Right ventricle myocardium inferior (tissue), 1 donor: ENCODE results near the gene S100A9. TPM values are rescaled to one million over a fixed set of nuclear protein-coding genes. Genes with fewer than 3 reads are reported as not detected.
"Not testable (repeated sequence)": the region's sequence is repeated elsewhere in the genome, so short reads cannot be mapped to it uniquely, and the experiment has no call there.

ENCODE experiments used
- ATAC-seq: fragments of 200-7000 bp; cut with Tn5 transposase; one replicate; pipeline ENCODE4 v1.9.1; 2020; ENCODE audit warnings: mild to moderate bottlenecking, moderate library complexity
- DNase-seq: peaks from one replicate; pipeline ENCODE4 v3.0.0; 2021; ENCODE audit errors: missing footprints
- intact Hi-C: fragments of 100-400 bp; cut with DNase I; formaldehyde crosslinking; loops from one replicate; pipeline ENCODE4 v1.11.0; 2022
- long read RNA-seq: library from polyadenylated mRNA; unstranded; transcript quantifications from one replicate; pipeline ENCODE4 v2.0.0, GENCODE V29; 2021
- total RNA-seq: library from RNA; stranded (reverse); fragmentation: NEBNext Ultra II Directional; extraction: Animal tissue kit (Norgen Biotek cat#: 25700); gene quantifications from one replicate; pipeline ENCODE4 v1.2.1, GENCODE V29; 2021
- donor health status: DM: no; HTN: yes; CAD: no; lungs with severe emphysema.

S100A9 gene
- total RNA-seq: 190 TPM
- long read RNA-seq, transcript S100A9-201 (3 exons, 577 nt): major isoform, 10 of 14 reads
- long read RNA-seq, partial matches to known transcripts: 4 of 14 reads
- long read RNA-seq, other reads (novel, unspliced or antisense): 0 of 14 reads

GRCh38 chr1:153357853-153358690 lies at the start of gene S100A9:
Gene S100A9, plus strand, starts transcription at chr1:153357854. Its CDS starts 430 bp downstream, at chr1:153358284.
- intact Hi-C loops: loop anchor here (10.0 kb wide), 2 partner anchors 317 to 417 kb away; partner anchors contain the start of genes ILF2, NPR1 and SLC27A3
- ATAC-seq (no peak), DNase-seq (no peak)

GRCh38 chr1:153308540-153308939 lies 49.1 kb upstream of the S100A9 start:
- intact Hi-C loops: no loop called here
- DNase-seq: no peak

DNA sequence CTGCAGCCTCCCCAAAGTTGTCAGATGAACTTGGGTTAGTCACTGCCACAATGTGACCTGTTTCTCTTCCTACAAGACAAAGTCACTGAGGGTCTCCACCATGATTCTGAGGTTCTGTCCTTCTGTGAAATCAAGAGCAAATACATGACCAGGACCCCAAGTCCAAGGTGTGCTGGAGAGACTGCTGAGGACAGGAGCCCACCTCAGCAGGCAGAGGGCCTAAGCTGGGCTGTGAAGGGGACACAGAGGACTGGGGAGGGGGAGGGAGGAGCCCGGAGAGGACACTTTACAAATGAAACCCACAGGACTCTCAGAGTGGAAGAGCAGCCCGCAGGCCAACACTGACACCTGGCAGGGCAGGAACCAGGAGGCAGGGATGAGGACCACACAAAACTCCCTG lies 48.2 kb upstream of the S100A9 start:
- intact Hi-C loops: no loop called here
- no peak for DNase-seq
- no peak for ATAC-seq

More at GRCh38 chr1:153308540-153308939, 49.1 kb upstream of the S100A9 start:
- no peak for ATAC-seq

DNA sequence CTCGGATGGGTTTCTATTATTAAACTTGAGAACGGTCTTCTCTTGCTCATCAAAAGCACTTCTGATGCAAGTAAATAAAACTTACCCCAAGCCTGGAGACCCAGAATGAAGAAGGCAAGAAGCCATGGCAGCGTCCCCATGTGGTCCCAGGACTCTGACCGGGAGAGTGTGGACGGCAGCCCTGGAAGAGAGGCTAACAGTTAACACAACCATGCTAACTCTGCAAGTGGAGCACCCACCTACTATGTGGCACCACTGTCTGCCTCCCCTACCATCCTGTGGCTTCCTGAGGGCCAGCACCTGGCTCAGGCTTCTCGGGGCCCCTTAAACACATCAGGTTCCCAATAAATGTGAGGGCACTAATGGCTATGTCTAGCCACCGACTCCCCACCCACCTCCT lies 47.1 kb upstream of the S100A9 start:
- DNase-seq (no peak), ATAC-seq (no peak)
- intact Hi-C loops: no loop called here

- intact Hi-C loops: no loop called here
- no peak for ATAC-seq
- DNase-seq: no peak
Measured at GRCh38 chr1:153312570-153313186, 45.0 kb upstream of the S100A9 start, which contains the start of gene PGLYRP3. Gene PGLYRP3, minus strand, starts transcription at chr1:153312952. Its CDS starts 2,287 bp downstream, at chr1:153310665.

DNA sequence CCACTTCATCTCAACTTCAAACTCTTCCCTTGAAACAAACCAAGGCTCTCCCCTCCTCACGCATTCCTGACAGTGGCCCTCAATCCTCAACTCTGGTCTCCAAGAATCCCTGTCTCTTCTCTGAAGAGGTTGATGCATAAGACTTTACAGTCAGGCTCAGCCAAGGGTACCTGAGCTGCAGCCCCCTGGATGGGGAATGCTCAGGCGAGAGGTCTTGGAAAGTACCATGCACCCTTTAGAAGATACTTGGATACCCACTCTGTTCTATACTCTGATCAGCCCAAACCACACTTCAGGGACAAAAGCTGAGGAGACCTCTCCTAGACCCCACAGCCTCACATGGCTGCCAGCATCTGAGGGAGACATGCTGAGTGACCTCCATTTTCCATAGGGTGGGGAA lies 44.4 kb upstream of the S100A9 start:
- no peak for ATAC-seq
- intact Hi-C loops: no loop called here
- no peak for DNase-seq

- ATAC-seq, DNase-seq, intact Hi-C loops: not testable (repeated sequence)
Measured at GRCh38 chr1:153314388-153314787, 43.3 kb upstream of the S100A9 start.

DNA sequence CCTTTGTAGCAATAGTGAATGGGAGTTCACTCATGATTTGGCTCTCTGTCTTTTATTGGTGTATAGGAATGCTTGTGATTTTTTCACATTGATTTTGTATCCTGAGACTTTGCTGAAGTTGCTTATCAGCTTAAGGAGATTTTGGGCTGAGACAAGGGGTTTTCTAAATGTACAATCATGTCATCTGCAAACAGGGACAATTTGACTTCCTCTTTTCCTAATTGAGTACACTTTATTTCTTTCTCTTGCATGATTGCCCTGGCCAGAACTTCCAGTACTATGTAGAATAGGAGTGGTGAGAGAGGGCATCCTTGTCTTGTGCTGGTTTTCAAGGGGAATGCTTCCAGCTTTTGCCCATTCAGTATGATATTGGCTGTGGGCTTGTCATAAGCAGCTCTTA lies 41.6 kb upstream of the S100A9 start:
- DNase-seq, ATAC-seq, intact Hi-C loops: not testable (repeated sequence)

GRCh38 chr1:153318145-153318544 lies 39.5 kb upstream of the S100A9 start:
- DNase-seq, ATAC-seq, intact Hi-C loops: not testable (repeated sequence)

GRCh38 chr1:153322568-153322967 lies 35.1 kb upstream of the S100A9 start:
- ATAC-seq: no peak

DNA sequence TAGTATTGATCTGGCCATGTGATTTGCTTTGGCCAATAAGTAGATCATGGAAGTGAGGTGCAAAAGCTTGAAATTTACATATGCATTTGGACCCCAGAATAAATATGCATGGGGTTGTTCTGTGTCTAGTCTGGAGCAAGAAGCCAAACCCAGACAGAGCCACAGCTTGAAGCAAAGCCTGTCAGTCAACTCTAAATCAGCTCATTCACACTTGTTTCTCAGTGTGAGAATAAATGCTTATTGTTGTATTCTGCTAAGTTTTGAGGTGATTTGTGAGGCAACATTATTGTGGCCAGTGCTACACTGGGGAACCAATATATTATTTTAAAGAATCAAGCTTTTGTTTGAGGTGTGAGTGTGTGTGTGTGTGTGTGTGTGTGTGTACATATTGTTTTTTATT lies 32.7 kb upstream of the S100A9 start:
- no peak for DNase-seq
- no peak for ATAC-seq
- intact Hi-C loops: no loop called here

More at GRCh38 chr1:153322568-153322967, 35.1 kb upstream of the S100A9 start:
- DNase-seq: no peak
- intact Hi-C loops: no loop called here

- intact Hi-C loops: no loop called here
- DNase-seq: no peak
- ATAC-seq: no peak
Measured at GRCh38 chr1:153333902-153334301, 23.8 kb upstream of the S100A9 start.

GRCh38 chr1:153336650-153337049 lies 21.0 kb upstream of the S100A9 start:
- DNase-seq: no peak
- intact Hi-C loops: no loop called here
- ATAC-seq: no peak

DNA sequence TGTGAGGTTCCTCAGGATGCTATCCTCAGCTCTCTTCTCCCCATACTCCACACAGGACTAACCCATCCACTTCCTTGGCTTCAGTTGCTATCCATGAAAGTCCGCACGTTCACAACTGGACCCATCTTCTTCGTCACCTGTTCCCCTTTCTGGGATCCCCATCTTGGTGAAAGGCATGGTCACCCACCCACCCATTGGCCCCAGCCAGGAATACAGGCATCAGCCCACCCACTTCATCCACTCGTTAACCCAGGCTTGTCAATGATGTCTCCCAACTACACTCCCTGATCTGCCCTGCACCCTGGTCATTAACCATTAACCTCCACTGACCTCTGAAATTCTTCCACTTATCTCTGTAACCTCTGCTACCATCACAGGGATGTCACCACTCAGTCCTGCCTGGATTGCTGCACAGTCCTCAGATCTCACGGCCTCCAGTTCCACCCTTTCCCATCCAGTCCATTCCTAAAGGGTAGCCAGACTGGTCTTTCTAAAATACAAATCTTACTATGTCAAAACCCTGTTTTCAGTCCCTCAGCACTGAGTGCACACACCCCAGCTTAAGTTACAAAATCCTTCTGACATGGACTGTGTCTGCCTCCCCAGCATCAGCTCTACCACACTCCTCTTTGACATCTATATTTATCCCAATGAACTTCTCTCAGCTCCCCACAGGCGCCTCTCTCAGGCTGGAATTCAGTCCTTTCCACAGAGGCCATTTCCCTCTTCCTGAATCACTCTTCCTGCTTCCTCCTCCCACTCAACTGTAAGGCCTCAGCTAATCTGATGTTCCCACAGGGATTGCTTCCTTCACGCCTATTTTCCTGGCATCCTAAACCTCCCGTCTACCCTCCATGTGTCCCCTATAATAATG lies 19.4 kb upstream of the S100A9 start:
- intact Hi-C loops: no loop called here
- ATAC-seq (no peak), DNase-seq (no peak)

GRCh38 chr1:153339802-153340201 lies 17.9 kb upstream of the S100A9 start:
- DNase-seq: no peak
- no peak for ATAC-seq
- intact Hi-C loops: no loop called here

- ATAC-seq (no peak), DNase-seq (no peak)
- intact Hi-C loops: no loop called here
Measured at GRCh38 chr1:153340356-153340755, 17.3 kb upstream of the S100A9 start.

DNA sequence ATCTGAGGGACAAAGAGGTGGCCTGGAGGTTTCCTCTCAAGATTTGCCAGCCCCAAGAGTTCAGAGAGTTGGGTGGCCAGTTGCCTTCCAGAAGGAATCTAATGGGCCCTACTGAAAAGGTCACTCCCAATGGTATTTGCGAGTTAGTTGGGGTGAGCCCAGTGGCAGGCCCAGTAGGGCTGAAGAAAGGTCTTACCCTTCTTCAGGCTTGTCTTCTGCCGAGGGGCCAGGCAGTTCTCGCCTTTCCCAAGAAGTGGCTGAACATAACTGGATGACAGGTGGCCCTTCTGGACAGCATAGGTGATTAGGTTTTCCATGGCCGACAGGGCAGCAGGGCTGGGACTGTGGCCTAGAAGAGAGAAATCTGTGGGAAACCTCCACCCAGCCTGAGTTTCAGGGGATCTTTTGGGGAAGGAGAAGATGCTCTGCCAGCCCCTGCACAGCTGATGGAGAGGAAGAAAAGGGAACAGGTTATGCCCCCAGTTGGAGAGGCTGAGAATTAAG lies 16.2 kb upstream of the S100A9 start:
- intact Hi-C loops: no loop called here
- DNase-seq: no peak
- no peak for ATAC-seq

DNA sequence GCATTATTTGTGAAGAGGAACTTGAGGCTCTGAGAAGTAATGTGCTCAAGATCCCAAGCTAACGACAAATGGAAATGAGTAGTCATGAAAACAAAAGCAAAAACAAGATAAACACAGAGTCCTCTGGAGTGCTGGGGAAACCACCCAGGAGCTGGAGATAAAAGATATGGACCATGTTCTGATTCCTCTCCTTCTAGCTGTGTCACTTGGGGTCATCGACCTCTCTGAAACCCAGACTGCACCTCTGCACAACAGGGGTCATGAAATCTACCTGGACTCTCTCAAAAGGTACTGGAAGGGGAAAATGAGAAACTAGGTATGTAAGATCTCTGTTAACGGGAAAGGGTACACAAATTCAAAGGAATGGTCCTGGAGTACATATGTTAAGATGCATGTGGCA lies 15.5 kb upstream of the S100A9 start:
- no peak for ATAC-seq
- intact Hi-C loops: no loop called here
- DNase-seq: no peak
